ENCODE results near the gene CEP83.
A peak's percentile ranks its signal among the peaks of the same experiment; 100 is the strongest.

The CEP83 gene

DNA sequence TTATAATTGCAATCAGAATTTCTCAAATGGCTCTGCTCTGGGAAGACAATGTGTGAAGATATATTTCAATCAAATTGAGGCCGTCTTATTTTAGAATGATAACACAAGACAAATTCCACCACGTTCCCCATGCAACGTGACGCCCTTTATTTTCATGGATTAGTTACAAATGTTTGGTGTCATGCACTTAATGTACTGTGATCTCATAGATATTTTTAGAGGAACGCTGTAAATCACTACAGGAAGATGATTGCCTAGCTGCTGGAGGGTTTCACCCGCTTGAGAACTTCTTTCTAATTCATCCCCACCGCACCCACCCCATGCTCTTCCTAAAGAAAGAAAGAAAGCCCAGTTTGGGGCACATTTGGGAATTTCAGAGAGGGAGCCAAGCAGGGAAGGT, 194.1 kb downstream of the CEP83 start:
- DNase-seq: no peak

- no peak for DNase-seq
Measured at GRCh38 chr12:94264736-94265485, 194.8 kb downstream of the CEP83 start.

- no peak for DNase-seq
Measured at GRCh38 chr12:94263905-94264561, 195.6 kb downstream of the CEP83 start.

DNA sequence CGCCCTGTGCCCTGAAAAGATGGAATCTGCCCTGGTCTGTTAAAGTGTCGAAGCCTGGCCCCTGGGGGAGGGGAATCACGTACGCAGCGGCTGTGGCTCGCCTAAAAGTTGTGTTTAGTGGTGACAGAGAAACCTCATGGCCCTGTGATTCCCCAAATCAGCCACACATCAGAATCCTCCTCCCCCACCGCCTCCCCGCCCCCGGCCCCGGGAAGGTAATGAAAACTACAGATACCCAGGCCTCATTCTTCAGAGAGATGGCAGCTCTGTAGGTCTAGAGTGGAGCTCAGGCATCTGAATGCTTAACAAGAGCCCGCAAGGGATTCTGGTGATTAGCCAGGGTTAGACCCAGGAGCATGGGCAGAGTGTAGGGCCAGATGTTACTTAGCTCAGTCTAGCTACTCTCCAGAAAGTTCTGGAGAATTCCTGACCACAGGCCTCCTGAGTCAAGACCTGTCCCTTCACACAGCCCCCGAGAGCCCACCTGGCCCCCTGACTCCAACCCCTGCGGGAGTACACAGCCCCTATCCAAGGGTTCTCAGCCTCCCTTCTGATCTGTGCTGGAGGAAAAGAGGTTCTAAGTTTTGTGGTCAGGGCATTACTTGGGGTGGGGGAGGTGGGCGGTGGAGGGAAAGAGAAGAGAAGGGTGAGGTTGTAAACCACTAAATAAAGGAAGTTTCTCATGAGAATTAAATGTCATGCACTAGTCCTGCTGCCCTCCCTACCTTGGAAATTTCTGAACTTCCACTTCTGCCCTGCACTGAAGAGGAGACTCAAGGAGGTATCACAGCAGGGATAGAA, 196.5 kb downstream of the CEP83 start:
- DNase-seq: no peak

DNA sequence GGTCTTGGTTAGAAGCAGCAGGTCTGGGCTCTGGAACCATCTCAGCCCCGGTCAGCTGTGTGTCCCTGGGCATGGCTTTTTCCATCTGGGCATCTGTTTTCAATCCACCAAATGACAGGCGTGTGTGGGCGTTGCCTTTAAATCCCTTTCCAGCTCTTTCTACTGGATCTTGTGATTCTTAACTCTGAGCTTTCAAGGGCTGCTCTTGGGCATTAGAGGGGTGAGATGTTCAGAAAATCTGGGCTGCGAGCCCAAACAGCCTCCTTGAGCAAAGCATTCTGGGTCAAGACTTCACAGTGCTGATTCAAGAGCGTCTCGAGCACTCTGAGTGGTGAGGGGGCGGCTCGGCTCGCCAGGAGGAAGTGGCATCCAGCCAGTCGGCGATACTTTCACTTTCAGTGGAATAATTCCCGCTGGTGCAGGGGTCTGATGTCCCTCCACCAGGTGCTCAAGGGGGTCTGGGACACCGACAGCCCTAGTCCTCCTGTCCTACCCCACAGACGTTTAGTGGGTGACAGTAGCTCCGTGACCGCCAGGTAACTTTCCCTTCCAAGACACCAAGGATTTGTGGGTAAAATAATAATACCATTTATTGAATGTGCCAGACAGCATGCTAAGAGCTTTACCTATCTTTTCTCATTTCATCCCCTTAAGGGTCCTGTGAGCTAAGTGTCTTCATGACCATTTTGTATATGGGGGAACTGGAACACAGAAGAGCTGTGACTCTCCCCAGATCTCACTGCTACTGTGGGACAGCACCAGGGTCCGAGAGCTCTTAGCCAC, 197.2 kb downstream of the CEP83 start:
- peak; percentile 62 for DNase-seq

GRCh38 chr12:94261786-94262185, 197.9 kb downstream of the CEP83 start:
- no peak for DNase-seq

GRCh38 chr12:94261119-94261518, 198.5 kb downstream of the CEP83 start:
- DNase-seq: no peak

DNA sequence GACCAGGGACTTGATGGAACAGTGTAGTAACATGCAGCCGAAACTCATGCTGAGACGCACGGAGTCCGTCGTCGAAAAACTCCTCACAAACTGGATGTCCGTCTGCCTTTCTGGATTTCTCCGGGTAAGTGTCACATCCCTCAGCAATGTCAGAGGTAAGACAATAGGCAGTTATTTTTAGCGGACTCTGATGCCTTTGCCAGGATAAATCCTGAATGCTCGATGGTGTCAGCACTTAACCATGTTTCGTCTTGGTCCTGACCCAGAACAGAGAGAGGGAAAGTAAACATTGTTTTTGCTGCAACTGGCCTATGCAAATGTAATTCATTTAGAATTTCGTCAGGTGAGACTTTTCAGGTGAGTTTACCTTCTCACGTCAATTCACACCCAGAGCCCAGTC, 198.9 kb downstream of the CEP83 start:
- DNase-seq: no peak

DNA sequence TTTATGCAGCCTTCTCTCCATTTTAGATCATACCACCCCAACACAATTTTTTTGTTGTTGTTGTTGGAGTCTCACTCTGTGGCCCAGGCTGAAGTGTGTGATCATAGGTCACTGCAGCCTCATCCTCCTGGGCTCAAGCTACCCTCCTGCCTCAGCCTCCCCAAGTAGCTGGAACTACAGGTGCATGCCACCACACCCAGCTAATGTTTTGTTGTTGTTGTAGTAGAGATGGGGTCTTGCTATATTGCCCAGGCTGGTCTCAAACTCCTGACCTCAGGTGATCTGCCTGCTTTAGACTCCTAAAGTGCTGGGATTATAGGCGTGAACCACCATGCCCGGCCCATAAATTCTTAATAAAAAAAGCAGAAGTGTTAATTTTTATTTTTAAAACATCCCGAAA, 199.7 kb downstream of the CEP83 start:
- no peak for DNase-seq

GRCh38 chr12:94258593-94258992, 201.1 kb downstream of the CEP83 start:
- no peak for DNase-seq
